GM18502 (cell line): ENCODE data around the gene STEEP1.

Experiments
- ATAC-seq: cut with Tn5 transposase; IDR thresholded peaks from one replicate; pipeline ENCODE4 v1.9.1; 2021; ENCODE audit warnings: mild to moderate bottlenecking; ENCODE audit not compliant: unreplicated experiment, poor library complexity

STEEP1 gene

GRCh38 chrX:119489212-119490074 is 75.8 kb downstream of the STEEP1 start:
- ATAC-seq, result no peak

DNA sequence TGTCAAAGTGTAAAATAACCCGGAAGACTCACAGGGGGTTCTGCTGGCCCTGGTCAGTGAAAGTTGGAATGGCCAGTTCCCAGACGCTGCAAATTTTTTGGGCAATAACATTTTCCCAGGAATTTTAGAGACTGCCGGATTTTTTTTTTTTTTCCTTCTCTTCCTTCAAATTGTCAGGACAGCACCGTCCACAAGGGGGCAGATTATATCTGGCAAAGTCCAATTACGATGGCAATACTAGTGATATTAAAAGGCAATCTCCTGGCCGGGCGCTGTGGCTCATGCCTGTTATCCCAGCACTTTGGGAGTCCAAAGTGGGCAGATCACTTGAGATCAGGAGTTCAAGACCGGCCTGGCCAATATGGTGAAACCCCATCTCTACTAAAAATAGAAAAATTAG is 76.5 kb downstream of the STEEP1 start:
- no peak for ATAC-seq
